Measurements from ENCODE around the gene STX1B. TPM values are rescaled to one million over a fixed set of nuclear protein-coding genes. Genes with fewer than 3 reads are reported as not detected.

The STX1B gene
- total RNA-seq, 1 experiment from 2014 or later: 15.9 TPM

DNA sequence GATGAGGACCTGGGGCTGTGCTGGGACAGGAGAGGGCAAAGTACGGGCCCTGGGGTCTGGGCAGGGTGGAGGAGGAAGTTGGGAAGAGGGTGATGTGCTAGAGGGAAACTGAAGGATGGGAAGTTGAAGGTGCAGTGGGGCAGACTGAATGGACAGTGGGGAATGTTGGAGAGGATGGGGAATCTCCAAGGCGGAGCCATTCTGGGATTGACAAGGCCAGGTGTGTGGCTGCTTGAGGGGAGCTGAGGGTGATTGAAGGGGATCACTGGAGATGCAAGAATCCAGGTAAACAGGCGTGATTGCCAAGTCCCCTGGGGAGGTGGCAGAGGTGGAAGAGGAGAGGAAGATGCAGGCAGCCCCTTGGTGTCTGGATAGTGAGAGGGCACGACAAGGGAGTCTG lies 34.0 kb downstream of the STX1B start:
- ChIA-PET POLR2A (no interaction called here), CTCF (interaction anchor here (2.3 to 2.8 kb wide), 2 partner anchors 9 to 22 kb away, joined by 12 read pairs; partner anchors contain the start of gene HSD3B7)
- DNase-seq (ENCODE audit: low spot score) (no peak), ATAC-seq (no peak)
- Mint-ChIP-seq H3K27ac (peak overlapping the region; percentile 32; the same call in 1 of the 2 replicates), H3K4me1 (no peaks in the 10 kb centered on the region), H3K36me3 (peaks cover 59% of the 10 kb centered on the region), H3K4me3 (no peak overlapping the region), H3K27me3 (ENCODE audit: low read depth) (peaks cover 2% of the 10 kb centered on the region; the same call in 1 of the 2 replicates), H3K9me3 (no peaks in the 10 kb centered on the region)
- no peak for TF ChIP-seq HMGA2 (CRISPR knock-in tag; IDR thresholded peaks at IDR 0.05)
- TF ChIP-seq ELF4 (CRISPR knock-in tag; IDR thresholded peaks at IDR 0.05; ENCODE audit: low read depth): no peak
- TF ChIP-seq NFATC4 (CRISPR knock-in tag; IDR thresholded peaks at IDR 0.05): no peak
- TF ChIP-seq ZMAT4 (CRISPR knock-in tag; IDR thresholded peaks at IDR 0.05): no peak
- TF ChIP-seq MYBL2 (CRISPR knock-in tag; IDR thresholded peaks at IDR 0.05): no peak
- no peak for TF ChIP-seq CREB1 (CRISPR knock-in tag; IDR thresholded peaks at IDR 0.05)
- TF ChIP-seq, protein P1, sequence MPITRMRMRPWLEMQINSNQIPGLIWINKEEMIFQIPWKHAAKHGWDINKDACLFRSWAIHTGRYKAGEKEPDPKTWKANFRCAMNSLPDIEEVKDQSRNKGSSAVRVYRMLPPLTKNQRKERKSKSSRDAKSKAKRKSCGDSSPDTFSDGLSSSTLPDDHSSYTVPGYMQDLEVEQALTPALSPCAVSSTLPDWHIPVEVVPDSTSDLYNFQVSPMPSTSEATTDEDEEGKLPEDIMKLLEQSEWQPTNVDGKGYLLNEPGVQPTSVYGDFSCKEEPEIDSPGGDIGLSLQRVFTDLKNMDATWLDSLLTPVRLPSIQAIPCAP (CRISPR knock-in tag; IDR thresholded peaks at IDR 0.05): no peak
- no peak for TF ChIP-seq MAX (CRISPR knock-in tag; IDR thresholded peaks at IDR 0.05)
- TF ChIP-seq HMGXB4 (CRISPR knock-in tag; IDR thresholded peaks at IDR 0.05): no peak
- TF ChIP-seq ESRRA (CRISPR knock-in tag; IDR thresholded peaks at IDR 0.05; ENCODE audit: borderline replicate concordance): no peak
- TF ChIP-seq, protein P2, sequence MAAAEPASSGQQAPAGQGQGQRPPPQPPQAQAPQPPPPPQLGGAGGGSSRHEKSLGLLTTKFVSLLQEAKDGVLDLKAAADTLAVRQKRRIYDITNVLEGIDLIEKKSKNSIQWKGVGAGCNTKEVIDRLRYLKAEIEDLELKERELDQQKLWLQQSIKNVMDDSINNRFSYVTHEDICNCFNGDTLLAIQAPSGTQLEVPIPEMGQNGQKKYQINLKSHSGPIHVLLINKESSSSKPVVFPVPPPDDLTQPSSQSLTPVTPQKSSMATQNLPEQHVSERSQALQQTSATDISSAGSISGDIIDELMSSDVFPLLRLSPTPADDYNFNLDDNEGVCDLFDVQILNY (CRISPR knock-in tag; IDR thresholded peaks at IDR 0.05): no peak
- TF ChIP-seq JUN (CRISPR knock-in tag; IDR thresholded peaks at IDR 0.05): no peak
- TF ChIP-seq CTCF (IDR thresholded peaks at IDR 0.05): no peak

DNA sequence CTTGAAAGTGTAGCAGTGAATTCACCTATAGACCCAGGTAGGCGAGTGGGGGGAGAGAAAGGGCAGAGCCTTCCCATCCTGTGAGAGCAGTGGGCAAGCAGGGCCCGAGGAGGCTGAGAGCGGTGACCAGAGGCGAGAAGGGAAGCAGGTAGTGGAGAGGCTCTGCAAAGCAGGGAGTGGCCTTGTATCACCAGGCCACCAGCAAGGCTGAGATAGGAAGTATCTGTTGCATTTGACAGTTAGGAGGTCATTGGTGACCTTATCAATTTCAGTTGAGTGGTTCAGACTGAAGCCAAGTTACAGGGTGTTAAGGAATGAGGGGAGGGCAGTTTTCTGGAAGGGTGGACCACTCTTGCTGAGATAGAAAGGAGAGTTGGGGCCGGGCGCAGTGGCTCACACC lies 36.1 kb downstream of the STX1B start:
- no peak overlapping the region for H3K4me3 Mint-ChIP-seq
- no peak for ATAC-seq
- CTCF ChIA-PET: no interaction called here
- H3K27me3 Mint-ChIP-seq (ENCODE audit: low read depth): peaks cover 2% of the 10 kb centered on the region; the same call in 1 of the 2 replicates
- POLR2A ChIA-PET: interaction anchor here (0.6 kb wide), 1 partner anchor 895 kb away, joined by 4 read pairs; no protein-coding TSS in a partner anchor
- no peaks in the 10 kb centered on the region for H3K9me3 Mint-ChIP-seq
- no peaks in the 10 kb centered on the region for H3K4me1 Mint-ChIP-seq
- no peak for DNase-seq (ENCODE audit: low spot score)
- H3K36me3 Mint-ChIP-seq: peaks cover 65% of the 10 kb centered on the region
- H3K27ac Mint-ChIP-seq: no peak overlapping the region
- TF ChIP-seq ZMAT4 (CRISPR knock-in tag; IDR thresholded peaks at IDR 0.05) (no peak), CREB1 (CRISPR knock-in tag; IDR thresholded peaks at IDR 0.05) (no peak), PRDM15 (CRISPR knock-in tag; IDR thresholded peaks at IDR 0.05) (no peak), TP53 (CRISPR knock-in tag; IDR thresholded peaks at IDR 0.05) (no peak), MAX (CRISPR knock-in tag; IDR thresholded peaks at IDR 0.05) (no peak), ZNF416 (CRISPR knock-in tag; IDR thresholded peaks at IDR 0.05) (no peak), NR3C1 (CRISPR knock-in tag; conservative IDR thresholded peaks at IDR 0.05; ENCODE audit: low read depth) (no peak)
- TF ChIP-seq, protein P3, sequence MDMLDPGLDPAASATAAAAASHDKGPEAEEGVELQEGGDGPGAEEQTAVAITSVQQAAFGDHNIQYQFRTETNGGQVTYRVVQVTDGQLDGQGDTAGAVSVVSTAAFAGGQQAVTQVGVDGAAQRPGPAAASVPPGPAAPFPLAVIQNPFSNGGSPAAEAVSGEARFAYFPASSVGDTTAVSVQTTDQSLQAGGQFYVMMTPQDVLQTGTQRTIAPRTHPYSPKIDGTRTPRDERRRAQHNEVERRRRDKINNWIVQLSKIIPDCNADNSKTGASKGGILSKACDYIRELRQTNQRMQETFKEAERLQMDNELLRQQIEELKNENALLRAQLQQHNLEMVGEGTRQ (CRISPR knock-in tag; IDR thresholded peaks at IDR 0.05): no peak
- TF ChIP-seq, protein P4, sequence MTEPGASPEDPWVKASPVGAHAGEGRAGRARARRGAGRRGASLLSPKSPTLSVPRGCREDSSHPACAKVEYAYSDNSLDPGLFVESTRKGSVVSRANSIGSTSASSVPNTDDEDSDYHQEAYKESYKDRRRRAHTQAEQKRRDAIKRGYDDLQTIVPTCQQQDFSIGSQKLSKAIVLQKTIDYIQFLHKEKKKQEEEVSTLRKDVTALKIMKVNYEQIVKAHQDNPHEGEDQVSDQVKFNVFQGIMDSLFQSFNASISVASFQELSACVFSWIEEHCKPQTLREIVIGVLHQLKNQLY (CRISPR knock-in tag; IDR thresholded peaks at IDR 0.05): no peak

Measured in WTC11 (cell line).